Measurements from ENCODE around the gene FLAD1.

DNA sequence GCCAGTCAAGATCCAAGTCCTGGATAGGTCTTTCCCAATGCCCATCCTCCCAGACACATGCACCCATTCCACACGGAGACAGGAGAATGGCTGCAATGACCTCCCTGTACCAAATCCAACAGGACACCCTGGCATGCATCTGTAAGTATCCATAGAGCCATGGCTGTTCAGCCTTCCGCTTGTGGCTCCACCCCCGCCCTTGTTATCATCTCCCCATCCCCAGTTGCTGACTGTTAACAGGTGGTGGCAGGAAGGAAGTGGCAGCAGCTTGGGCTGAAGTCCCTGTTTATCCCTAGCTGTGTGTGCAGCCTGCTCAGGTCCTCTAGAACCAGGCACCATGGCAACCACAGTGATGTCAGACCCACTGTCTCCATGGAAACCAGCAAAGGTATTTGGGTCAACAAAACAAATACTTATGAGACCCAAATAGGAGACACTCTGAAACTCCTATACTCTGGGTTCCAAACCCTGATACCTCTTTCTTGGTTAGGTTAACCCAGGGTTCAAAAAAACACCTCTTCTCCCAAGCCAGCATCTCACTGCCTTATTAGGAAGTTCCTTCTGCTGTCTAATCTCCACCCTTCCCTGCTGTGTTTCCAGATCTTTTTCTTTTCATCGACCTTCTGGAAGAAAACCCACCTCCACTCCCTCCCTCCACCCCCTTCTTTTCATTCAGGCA lies 28.0 kb upstream of the FLAD1 start:
- TF ChIP-seq, protein P1, sequence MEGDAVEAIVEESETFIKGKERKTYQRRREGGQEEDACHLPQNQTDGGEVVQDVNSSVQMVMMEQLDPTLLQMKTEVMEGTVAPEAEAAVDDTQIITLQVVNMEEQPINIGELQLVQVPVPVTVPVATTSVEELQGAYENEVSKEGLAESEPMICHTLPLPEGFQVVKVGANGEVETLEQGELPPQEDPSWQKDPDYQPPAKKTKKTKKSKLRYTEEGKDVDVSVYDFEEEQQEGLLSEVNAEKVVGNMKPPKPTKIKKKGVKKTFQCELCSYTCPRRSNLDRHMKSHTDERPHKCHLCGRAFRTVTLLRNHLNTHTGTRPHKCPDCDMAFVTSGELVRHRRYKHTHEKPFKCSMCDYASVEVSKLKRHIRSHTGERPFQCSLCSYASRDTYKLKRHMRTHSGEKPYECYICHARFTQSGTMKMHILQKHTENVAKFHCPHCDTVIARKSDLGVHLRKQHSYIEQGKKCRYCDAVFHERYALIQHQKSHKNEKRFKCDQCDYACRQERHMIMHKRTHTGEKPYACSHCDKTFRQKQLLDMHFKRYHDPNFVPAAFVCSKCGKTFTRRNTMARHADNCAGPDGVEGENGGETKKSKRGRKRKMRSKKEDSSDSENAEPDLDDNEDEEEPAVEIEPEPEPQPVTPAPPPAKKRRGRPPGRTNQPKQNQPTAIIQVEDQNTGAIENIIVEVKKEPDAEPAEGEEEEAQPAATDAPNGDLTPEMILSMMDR (IDR thresholded peaks at IDR 0.05), result no peak
- TF ChIP-seq POLR2A (IDR thresholded peaks at IDR 0.05), result no peak
